ENCODE results near the gene ABL2.
A peak's percentile ranks its signal among the peaks of the same experiment; 100 is the strongest.
"Not testable (repeated sequence)": the region's sequence is repeated elsewhere in the genome, so short reads cannot be mapped to it uniquely, and the experiment has no call there.

Gene ABL2

DNA sequence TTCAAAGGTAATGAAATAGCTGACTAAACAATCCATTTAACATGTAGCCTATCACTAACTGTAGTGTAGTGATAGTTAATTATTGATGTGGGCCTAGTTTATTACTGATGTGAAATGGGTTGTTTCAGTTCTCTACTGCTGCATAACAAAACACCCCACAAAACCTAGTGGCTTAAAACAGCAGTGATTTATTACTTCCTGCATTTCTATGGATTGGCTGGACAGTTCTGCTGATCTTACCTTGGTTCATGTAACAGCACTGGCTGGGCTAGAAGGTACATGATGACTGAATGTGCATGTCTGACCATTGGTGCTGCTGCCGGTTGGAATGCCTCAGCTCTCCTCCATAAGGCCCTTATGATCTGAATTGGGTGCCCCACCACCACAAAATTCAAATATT, 5.4 kb upstream of the ABL2 start:
- no peak overlapping the region for H3K4me3 ChIP-seq (ENCODE audit: control insufficient read depth, low read depth, low read length)
- TF ChIP-seq, protein P1, sequence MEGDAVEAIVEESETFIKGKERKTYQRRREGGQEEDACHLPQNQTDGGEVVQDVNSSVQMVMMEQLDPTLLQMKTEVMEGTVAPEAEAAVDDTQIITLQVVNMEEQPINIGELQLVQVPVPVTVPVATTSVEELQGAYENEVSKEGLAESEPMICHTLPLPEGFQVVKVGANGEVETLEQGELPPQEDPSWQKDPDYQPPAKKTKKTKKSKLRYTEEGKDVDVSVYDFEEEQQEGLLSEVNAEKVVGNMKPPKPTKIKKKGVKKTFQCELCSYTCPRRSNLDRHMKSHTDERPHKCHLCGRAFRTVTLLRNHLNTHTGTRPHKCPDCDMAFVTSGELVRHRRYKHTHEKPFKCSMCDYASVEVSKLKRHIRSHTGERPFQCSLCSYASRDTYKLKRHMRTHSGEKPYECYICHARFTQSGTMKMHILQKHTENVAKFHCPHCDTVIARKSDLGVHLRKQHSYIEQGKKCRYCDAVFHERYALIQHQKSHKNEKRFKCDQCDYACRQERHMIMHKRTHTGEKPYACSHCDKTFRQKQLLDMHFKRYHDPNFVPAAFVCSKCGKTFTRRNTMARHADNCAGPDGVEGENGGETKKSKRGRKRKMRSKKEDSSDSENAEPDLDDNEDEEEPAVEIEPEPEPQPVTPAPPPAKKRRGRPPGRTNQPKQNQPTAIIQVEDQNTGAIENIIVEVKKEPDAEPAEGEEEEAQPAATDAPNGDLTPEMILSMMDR (conservative IDR thresholded peaks at IDR 0.05; ENCODE audit: control insufficient read depth, insufficient read depth, low read depth, low read length): no peak
- no peak for DNase-seq (ENCODE audit: low read depth)

- TF ChIP-seq, protein P1 (conservative IDR thresholded peaks at IDR 0.05; ENCODE audit: control insufficient read depth, insufficient read depth, low read depth, low read length): no peak
- peak; percentile 34 for DNase-seq (ENCODE audit: low read depth)
Observed at GRCh38 chr1:179231923-179232322, 2.4 kb upstream of the ABL2 start.

DNA sequence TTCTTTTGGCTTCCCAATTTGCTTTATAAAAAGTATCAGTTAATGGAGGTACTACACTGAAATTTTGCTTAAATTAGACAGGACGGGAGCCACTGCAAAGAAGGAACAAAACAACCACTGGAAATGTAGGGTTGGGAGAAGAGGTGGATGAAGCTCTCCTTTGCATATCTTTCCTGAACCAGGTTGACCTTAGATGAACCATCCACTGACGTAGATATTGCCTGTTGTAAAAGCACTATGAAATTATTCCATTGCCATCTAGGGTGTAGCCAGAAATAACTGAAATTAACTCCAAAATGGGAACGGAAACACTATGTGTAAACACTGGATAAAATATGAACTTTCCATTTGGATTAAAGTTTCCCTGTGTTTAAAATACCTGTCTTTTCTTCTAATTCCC, 1.2 kb upstream of the ABL2 start:
- H3K4me3 ChIP-seq (ENCODE audit: control insufficient read depth, low read depth, low read length): no peak overlapping the region
- DNase-seq (ENCODE audit: low read depth): no peak
- TF ChIP-seq, protein P1 (conservative IDR thresholded peaks at IDR 0.05; ENCODE audit: control insufficient read depth, insufficient read depth, low read depth, low read length): no peak

More at GRCh38 chr1:179231923-179232322, 2.4 kb upstream of the ABL2 start:
- no peak overlapping the region for H3K4me3 ChIP-seq (ENCODE audit: control insufficient read depth, low read depth, low read length)

DNA sequence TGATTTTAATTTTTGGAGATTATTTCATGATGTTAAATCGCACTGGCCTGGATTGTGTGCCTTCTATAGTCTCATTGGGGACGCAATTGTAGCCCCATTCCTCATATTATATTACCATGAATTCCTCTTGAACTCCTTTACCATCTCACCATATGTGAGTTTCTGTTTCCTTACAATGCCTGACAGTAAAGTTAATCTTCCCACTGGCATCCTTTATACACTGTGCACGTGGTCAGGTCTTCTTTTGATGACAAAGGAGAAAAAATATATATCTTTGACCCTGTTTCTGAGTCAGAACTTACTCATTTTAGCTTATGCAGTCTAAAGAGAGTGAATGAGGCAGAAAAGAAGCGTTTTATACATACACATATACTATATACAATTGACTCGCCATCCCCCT, 774 bp upstream of the ABL2 start:
- TF ChIP-seq, protein P1 (conservative IDR thresholded peaks at IDR 0.05; ENCODE audit: control insufficient read depth, insufficient read depth, low read depth, low read length): no peak
- DNase-seq (ENCODE audit: low read depth): peak; percentile 83
- H3K4me3 ChIP-seq (ENCODE audit: control insufficient read depth, low read depth, low read length): peak overlapping the region; percentile 74

GRCh38 chr1:179228783-179229213, 679 bp downstream of the ABL2 start:
- DNase-seq (ENCODE audit: low read depth): peak; percentile 31
- peak overlapping the region; percentile 81 for H3K4me3 ChIP-seq (ENCODE audit: control insufficient read depth, low read depth, low read length)
- TF ChIP-seq, protein P1 (conservative IDR thresholded peaks at IDR 0.05; ENCODE audit: control insufficient read depth, insufficient read depth, low read depth, low read length): no peak

- DNase-seq (ENCODE audit: low read depth): no peak
- no peak overlapping the region for H3K4me3 ChIP-seq (ENCODE audit: control insufficient read depth, low read depth, low read length)
- TF ChIP-seq, protein P1 (conservative IDR thresholded peaks at IDR 0.05; ENCODE audit: control insufficient read depth, insufficient read depth, low read depth, low read length): no peak
Observed at GRCh38 chr1:179226738-179227137, 2.7 kb downstream of the ABL2 start.

GRCh38 chr1:179224466-179224865, 5.0 kb downstream of the ABL2 start:
- not testable (repeated sequence) for DNase-seq (ENCODE audit: low read depth); H3K4me3 ChIP-seq (ENCODE audit: control insufficient read depth, low read depth, low read length)

DNA sequence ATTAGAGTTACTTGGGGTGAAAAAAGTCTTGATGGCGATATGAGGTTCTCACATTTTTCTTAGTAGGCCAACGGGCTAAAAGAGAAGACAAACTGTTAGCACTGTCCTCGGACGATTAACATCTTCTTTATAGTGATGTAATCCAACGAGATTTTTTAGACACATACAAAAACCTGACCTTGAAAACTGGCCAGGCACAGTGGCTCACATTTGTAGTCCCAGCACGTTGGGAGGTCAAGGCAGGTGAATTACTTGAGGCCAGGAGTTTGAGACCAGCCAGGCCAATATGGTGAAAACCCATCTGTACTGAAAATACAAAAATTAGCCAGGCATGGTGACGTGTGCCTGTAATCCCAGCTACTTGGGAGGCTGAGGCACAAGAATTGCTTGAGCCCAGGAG, 8.4 kb downstream of the ABL2 start:
- not testable (repeated sequence) for DNase-seq (ENCODE audit: low read depth); H3K4me3 ChIP-seq (ENCODE audit: control insufficient read depth, low read depth, low read length)
